ENCODE results near the gene LRRTM4.

DNA sequence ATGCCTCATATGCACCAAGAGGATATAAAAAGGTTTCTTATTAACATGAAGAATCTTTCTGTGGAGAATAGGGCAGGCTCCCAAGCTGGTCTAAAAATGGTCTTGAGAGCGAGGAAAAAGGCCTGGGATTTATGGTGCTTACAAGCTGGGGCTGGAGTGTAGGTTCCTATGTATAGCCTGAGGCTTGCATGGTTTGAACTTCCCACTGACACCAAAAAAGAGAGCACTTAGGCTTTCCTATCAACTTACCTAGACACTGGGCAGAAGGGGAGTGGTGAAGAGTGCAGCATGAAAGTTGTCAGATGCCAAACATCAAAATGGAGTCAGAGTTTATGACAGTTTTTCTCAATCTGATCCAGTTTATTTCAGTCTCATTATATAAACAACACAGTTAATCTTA is 784.6 kb downstream of the LRRTM4 start:
- TF ChIP-seq, protein P1, sequence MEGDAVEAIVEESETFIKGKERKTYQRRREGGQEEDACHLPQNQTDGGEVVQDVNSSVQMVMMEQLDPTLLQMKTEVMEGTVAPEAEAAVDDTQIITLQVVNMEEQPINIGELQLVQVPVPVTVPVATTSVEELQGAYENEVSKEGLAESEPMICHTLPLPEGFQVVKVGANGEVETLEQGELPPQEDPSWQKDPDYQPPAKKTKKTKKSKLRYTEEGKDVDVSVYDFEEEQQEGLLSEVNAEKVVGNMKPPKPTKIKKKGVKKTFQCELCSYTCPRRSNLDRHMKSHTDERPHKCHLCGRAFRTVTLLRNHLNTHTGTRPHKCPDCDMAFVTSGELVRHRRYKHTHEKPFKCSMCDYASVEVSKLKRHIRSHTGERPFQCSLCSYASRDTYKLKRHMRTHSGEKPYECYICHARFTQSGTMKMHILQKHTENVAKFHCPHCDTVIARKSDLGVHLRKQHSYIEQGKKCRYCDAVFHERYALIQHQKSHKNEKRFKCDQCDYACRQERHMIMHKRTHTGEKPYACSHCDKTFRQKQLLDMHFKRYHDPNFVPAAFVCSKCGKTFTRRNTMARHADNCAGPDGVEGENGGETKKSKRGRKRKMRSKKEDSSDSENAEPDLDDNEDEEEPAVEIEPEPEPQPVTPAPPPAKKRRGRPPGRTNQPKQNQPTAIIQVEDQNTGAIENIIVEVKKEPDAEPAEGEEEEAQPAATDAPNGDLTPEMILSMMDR (IDR thresholded peaks at IDR 0.05; ENCODE audit: low read depth, low read length), result no peak
- TF ChIP-seq EZH2phosphoT487 (IDR thresholded peaks at IDR 0.05; ENCODE audit: low read depth), result no peak

Measured in OCI-LY3 (cell line).